ENCODE data around the gene HIPK1.

The HIPK1 gene

DNA sequence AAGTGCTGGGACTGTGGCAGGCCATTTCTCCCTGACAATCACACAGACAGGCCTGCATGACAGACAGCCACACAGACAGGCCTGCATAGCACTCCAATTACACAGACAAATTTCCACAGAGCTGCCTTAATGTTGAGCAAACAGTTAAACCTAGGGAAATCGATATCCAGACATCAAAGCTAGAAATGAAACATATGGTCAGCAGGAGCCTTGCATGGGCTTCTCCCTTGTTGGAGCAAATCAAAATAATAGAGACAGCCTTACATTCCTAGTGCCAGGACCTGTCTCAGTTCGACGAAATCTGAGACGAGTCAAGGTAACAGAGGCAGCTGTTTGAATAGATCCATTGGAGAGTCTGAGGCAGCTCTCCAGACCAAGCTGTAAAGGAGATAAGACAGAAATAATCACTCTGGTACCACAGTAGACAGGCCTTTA, 92.6 kb downstream of the HIPK1 start:
- no peak for DNase-seq

DNA sequence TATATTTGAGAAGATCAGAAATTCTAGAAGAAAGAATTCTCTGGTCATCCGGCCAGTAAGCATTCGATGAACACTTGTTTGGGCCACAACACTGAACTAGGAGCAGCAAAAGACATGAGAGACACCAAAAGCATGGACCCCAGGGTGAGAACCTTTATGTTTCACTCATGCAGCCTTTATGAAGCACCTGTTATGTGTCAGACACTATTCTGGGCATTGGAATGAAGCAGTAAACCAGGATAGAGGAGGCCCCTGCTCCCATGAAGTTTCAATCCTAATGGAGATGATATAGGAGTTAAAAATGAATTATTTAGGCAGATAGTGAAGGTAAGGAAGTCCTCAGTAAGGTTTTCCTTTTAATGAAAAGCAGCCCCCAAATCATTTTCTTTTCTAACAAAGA, 93.8 kb downstream of the HIPK1 start:
- no peak for DNase-seq

DNA sequence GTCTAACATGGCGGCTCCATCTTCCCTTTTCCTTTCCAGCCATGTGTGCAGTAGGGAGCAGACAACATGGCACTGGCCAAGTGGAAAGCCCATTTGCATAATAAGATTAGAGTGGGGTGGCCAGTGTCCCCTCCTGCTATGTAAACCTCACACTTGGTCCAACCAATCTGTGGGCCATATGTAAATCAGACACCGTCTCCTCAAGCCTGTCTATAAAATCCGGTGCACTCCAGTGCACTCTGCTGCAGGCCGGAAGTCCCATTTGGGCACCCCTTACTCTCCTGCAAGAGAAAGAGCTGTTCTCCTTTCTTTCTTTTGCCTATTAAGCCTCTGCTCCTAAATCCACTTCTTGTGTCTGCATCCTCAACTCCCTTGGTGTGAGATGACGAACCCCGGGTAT, 94.3 kb downstream of the HIPK1 start:
- no peak for DNase-seq

GRCh38 chr1:114024049-114024448, 94.9 kb downstream of the HIPK1 start:
- DNase-seq, result no peak

- no peak for DNase-seq
Observed at GRCh38 chr1:114025609-114026401, 96.7 kb downstream of the HIPK1 start.

DNA sequence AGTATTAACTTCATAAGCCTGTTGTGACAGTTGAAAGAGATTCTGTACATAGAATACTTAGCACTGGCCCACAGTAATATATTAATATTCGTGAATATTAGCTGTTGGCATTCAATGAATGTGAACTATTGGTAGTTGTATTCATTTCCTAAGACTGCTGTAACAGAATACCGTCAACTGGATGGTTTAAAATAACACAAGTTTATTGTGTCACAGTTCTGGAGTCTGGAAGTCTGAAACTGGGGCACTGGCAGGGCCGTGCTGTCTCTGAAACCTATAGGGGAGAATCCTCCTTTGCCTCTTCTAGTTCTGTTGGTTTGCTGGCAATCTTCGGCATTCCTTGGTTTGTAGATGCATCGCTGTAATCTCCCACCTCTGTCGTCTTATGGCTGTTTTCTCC, 97.7 kb downstream of the HIPK1 start:
- DNase-seq, result no peak

All from COR-L47 (cell line).